GM12878 (cell line): ENCODE measurements around the gene KCNAB2. TPM values are rescaled to one million over a fixed set of nuclear protein-coding genes. Genes with fewer than 3 reads are reported as not detected.
A peak's percentile ranks its signal among the peaks of the same experiment; 100 is the strongest.

ENCODE experiments used
- ATAC-seq: fragments of 200-7000 bp; cut with Tn5 transposase; 3 replicates; pipeline ENCODE4 v1.9.1; 2020; ENCODE audit warnings: mild to moderate bottlenecking, moderate library complexity
- BruUV-seq: library from RNA; stranded (reverse); fragments of 400-500 nt; replicated peaks from 2 replicates; lab custom pipeline; 2021; lab: Mats Ljungman, UMichigan
- CTCF ChIA-PET: fragments of 300-600 bp; sonication (Branson Sonifier 250); formaldehyde crosslinking; extraction: SDS; loops from one replicate; lab custom pipeline; 2021; ENCODE audit warnings: inconsistent platforms; lab: Yijun Ruan, JAX
- POLR2A ChIA-PET: fragments of 350-600 bp; formaldehyde crosslinking; extraction: SDS; loops from one replicate; lab custom pipeline; 2021; ENCODE audit warnings: inconsistent platforms; lab: Charles Lee
- RAD21 ChIA-PET: fragments of 300-600 bp; sonication (Branson Sonifier 250); formaldehyde crosslinking; loops from one replicate; lab custom pipeline; 2023; ENCODE audit warnings: antibody characterized with exemption; ENCODE audit not compliant: unreplicated experiment; lab: Charles Lee
- SMC1A ChIA-PET: fragments of 300-600 bp; sonication (Branson Sonifier 250); formaldehyde crosslinking; loops from one replicate; lab custom pipeline; 2023; ENCODE audit not compliant: unreplicated experiment, uncharacterized antibody; lab: Charles Lee
- DNase-seq: peaks from one replicate; pipeline ENCODE4 v3.0.0-alpha.2; 2011; ENCODE audit warnings: low read depth, low spot score
- FAIRE-seq: peaks from 3 replicates; lab custom pipeline; 2011; peaks lifted over from hg19 to GRCh38; lab: Jason Lieb, UNC
- H2AFZ ChIP-seq: 2 replicates; pipeline ENCODE4 v1.6.0; 2011; ENCODE audit warnings: low read depth, low read length, control low read depth; ENCODE audit not compliant: control insufficient read depth
- H3K27ac ChIP-seq: 2 replicates; pipeline ENCODE4 v1.5.1; 2011; ENCODE audit warnings: control low read depth; ENCODE audit not compliant: control insufficient read depth, insufficient read depth
- H3K27me3 ChIP-seq, 2 experiments: replicated peaks in 1 of 2; 2 replicates each; pipeline versions ENCODE4 v1.6.0 to v1.6.1; 2011; ENCODE audit warnings: low read length in 1 of 2; ENCODE audit not compliant: control insufficient read depth in 2 of 2, insufficient read depth in 2 of 2
- H3K36me3 ChIP-seq, 2 experiments: 2 replicates each; pipeline ENCODE4 v1.5.1; 2011; ENCODE audit warnings: low read length in 1 of 2; ENCODE audit not compliant: control insufficient read depth in 2 of 2, insufficient read depth in 2 of 2
- H3K4me1 ChIP-seq: 2 replicates; pipeline ENCODE4 v1.6.1; 2011; ENCODE audit warnings: mild to moderate bottlenecking, low read length, moderate library complexity, mixed read lengths; ENCODE audit not compliant: control insufficient read depth, insufficient read depth
- H3K4me2 ChIP-seq: 2 replicates; pipeline ENCODE4 v1.6.0; 2011; ENCODE audit warnings: control low read depth; ENCODE audit not compliant: control insufficient read depth, insufficient read depth
- H3K4me3 ChIP-seq: fragments of 200-600 bp; sonication (generic); 2 replicates; pipeline ENCODE4 v1.5.1; 2016
- H3K79me2 ChIP-seq: 2 replicates; pipeline ENCODE4 v1.6.0; 2011; ENCODE audit warnings: low read length; ENCODE audit not compliant: control insufficient read depth, insufficient read depth
- H3K9ac ChIP-seq: 2 replicates; pipeline ENCODE4 v1.8.0; 2011; ENCODE audit warnings: low read length, control low read depth, mixed read lengths; ENCODE audit not compliant: control insufficient read depth, insufficient read depth
- H3K9me3 ChIP-seq: replicated peaks from 3 replicates; pipeline ENCODE4 v1.5.1; 2011; ENCODE audit warnings: mild to moderate bottlenecking, low read length; ENCODE audit not compliant: control insufficient read depth, insufficient read depth
- H4K20me1 ChIP-seq: 2 replicates; pipeline ENCODE4 v1.6.0; 2011; ENCODE audit not compliant: control insufficient read depth, insufficient read depth
- BCL3 ChIP-seq: IDR thresholded peaks from 2 replicates; pipeline ENCODE4 v1.6.1; 2011; ENCODE audit warnings: borderline replicate concordance, low read depth, mild to moderate bottlenecking, moderate library complexity, low read length; ENCODE audit not compliant: insufficient read depth, poor library complexity, severe bottlenecking
- RUNX3 ChIP-seq: IDR thresholded peaks from 2 replicates; pipeline ENCODE4 v1.6.1; 2012; ENCODE audit warnings: low read length, inconsistent platforms
- STAT1 ChIP-seq: fragments of 450-650 bp; conservative IDR thresholded peaks from 2 replicates; pipeline ENCODE4 v1.6.1; 2014; ENCODE audit warnings: antibody characterized with exemption, mild to moderate bottlenecking
- USF1 ChIP-seq: IDR thresholded peaks from 2 replicates; pipeline ENCODE4 v1.6.1; 2011; ENCODE audit warnings: borderline replicate concordance, low read depth, mild to moderate bottlenecking, moderate library complexity, mixed read lengths, low read length; ENCODE audit not compliant: insufficient read depth; ENCODE audit errors: extremely low read length
- ZSCAN29 ChIP-seq: fragments of 450-650 bp; IDR thresholded peaks from 2 replicates; pipeline ENCODE4 v1.6.1; 2017; ENCODE audit warnings: mild to moderate bottlenecking, moderate library complexity
- WGBS: methylation state at CpG from one replicate; pipeline ENCODE4 v1.1.6; 2016; ENCODE audit warnings: low lambda C conversion rate; ENCODE audit not compliant: insufficient replicate concordance, insufficient coverage; ENCODE audit errors: missing lambda C conversion rate; 5-methylcytosine and 5-hydroxymethylcytosine counted together
- in situ Hi-C: fragments of 300-500 bp; cut with MboI; formaldehyde crosslinking; loops from 9 replicates; pipeline ENCODE4 v1.14.3; 2018; ENCODE audit warnings: mixed read lengths
- intact Hi-C: fragments of 100-400 bp; cut with micrococcal nuclease; formaldehyde crosslinking; loops from one replicate; pipeline ENCODE4 v1.14.2; 2022; ENCODE audit not compliant: unreplicated experiment
- polyA plus RNA-seq, 11 experiments: library from polyadenylated mRNA; depleted of rRNA in 4 of 11; unstranded in 6 of 11; stranded (reverse) in 5 of 11; fragments of >200 nt; fragmentation: Nextera tagmentation in 4 of 11; fragmentation: Illumina TruSeq in 1 of 11; extraction: Ambion mirVana in 4 of 11; extraction: Trizol in 1 of 11; gene quantifications; 1 replicate in 1 of 11; 2 replicates in 10 of 11; pipeline versions ENCODE4 v1.2.1 to v1.2.3, GENCODE V29; 2011 to 2016; ENCODE audit warnings: inconsistent platforms in 2 of 11, missing spikeins in 2 of 11, low read depth in 1 of 11
- total RNA-seq, 4 experiments: library from RNA; depleted of rRNA in 3 of 4; stranded (reverse); fragments of >200 nt in 3 of 4; fragmentation: Illumina TruSeq in 1 of 4; extraction: Trizol in 1 of 4; gene quantifications; 2 replicates each; pipeline versions ENCODE4 v1.2.1 to v1.2.3, GENCODE V29; 2013 to 2021

The KCNAB2 gene
- total and polyA plus RNA-seq, 10 of the 15 experiments (the other 5 are each of a cell fraction or from before 2014, with no cell fraction given): 2.9 to 123 (median 62.4) TPM

GRCh38 chr1:6137758-6138157 lies 92.1 kb downstream of the KCNAB2 start:
- Histone ChIP-seq H3K27me3 (no peaks in the 10 kb centered on the region; a peak in 1 of 4 replicates), H3K4me1 (no peaks in the 10 kb centered on the region), H3K9ac (no peak overlapping the region), H2AFZ (no peak overlapping the region), H4K20me1 (no peaks in the 10 kb centered on the region), H3K36me3 (no peaks in the 10 kb centered on the region), H3K9me3 (no peaks in the 10 kb centered on the region; the same call in 2 of the 3 replicates), H3K4me2 (no peak overlapping the region), H3K4me3 (no peak overlapping the region), H3K79me2 (no peaks in the 10 kb centered on the region), H3K27ac (no peak overlapping the region)
- ChIA-PET SMC1A (no interaction called here), RAD21 (no interaction called here), CTCF (no interaction called here), POLR2A (no interaction called here)
- no TSS peak for BruUV-seq
- in situ Hi-C loops (no loop called here), intact Hi-C loops (no loop called here)
- no peak for ATAC-seq
- 10% methylated on average over 5 of the region's 5 CpGs for WGBS
- no peak for FAIRE-seq
- TF ChIP-seq RUNX3: no peak
- no peak for TF ChIP-seq BCL3
- no peak for TF ChIP-seq ZSCAN29
- no peak for DNase-seq

GRCh38 chr1:6140413-6140812 lies 94.7 kb downstream of the KCNAB2 start:
- Histone ChIP-seq H3K9ac (no peak overlapping the region), H4K20me1 (no peaks in the 10 kb centered on the region), H3K79me2 (no peaks in the 10 kb centered on the region), H3K27ac (no peak overlapping the region), H3K4me3 (no peak overlapping the region), H3K9me3 (no peaks in the 10 kb centered on the region), H2AFZ (no peak overlapping the region), H3K4me2 (no peak overlapping the region), H3K36me3 (no peaks in the 10 kb centered on the region), H3K27me3 (no peaks in the 10 kb centered on the region; a peak in 1 of 4 replicates), H3K4me1 (no peaks in the 10 kb centered on the region)
- TF ChIP-seq STAT1 (no peak), USF1 (peak; percentile 19)
- CTCF ChIA-PET: interaction anchor here (0.6 to 1.5 kb wide), 2 partner anchors 20 to 27 kb away, joined by 4 read pairs; no protein-coding TSS in a partner anchor
- in situ Hi-C loops: no loop called here
- SMC1A ChIA-PET: no interaction called here
- RAD21 ChIA-PET: no interaction called here
- BruUV-seq: no TSS peak
- no peak for DNase-seq
- no peak for FAIRE-seq
- 31% methylated on average over 2 of the region's 2 CpGs for WGBS
- intact Hi-C loops: no loop called here
- POLR2A ChIA-PET: no interaction called here
- ATAC-seq: no peak
